ENCODE results near the gene ABCC10.

Gene ABCC10

GRCh38 chr6:43489277-43490072 lies 62.1 kb downstream of the ABCC10 start:
- no peak for DNase-seq (ENCODE audit: low spot score)
- TF ChIP-seq CTCF (IDR thresholded peaks at IDR 0.05; ENCODE audit: borderline replicate concordance, control extremely low read depth, extremely low read depth, insufficient read depth, missing control alignments) = no peak
- in situ Hi-C loops (cut with MboI; ENCODE audit: low sequenced_read_pairs, unreplicated experiment) = loop anchor here (25.0 kb wide), 1 partner anchor 227 kb away; no protein-coding TSS in a partner anchor

- DNase-seq (ENCODE audit: low spot score) = no peak
- in situ Hi-C loops (cut with MboI; ENCODE audit: low sequenced_read_pairs, unreplicated experiment) = loop anchor here (25.0 kb wide), 1 partner anchor 228 kb away; no protein-coding TSS in a partner anchor
- TF ChIP-seq CTCF (IDR thresholded peaks at IDR 0.05; ENCODE audit: borderline replicate concordance, control extremely low read depth, extremely low read depth, insufficient read depth, missing control alignments) = no peak
These were observed 63.2 kb downstream of the ABCC10 start for GRCh38 chr6:43490523-43490939.

GRCh38 chr6:43491750-43492661 lies 64.7 kb downstream of the ABCC10 start:
- DNase-seq (ENCODE audit: low spot score) = no peak
- TF ChIP-seq CTCF (IDR thresholded peaks at IDR 0.05; ENCODE audit: borderline replicate concordance, control extremely low read depth, extremely low read depth, insufficient read depth, missing control alignments) = no peak
- in situ Hi-C loops (cut with MboI; ENCODE audit: low sequenced_read_pairs, unreplicated experiment) = loop anchor here (25.0 kb wide), 1 partner anchor 230 kb away; no protein-coding TSS in a partner anchor

GRCh38 chr6:43492673-43493072 lies 65.3 kb downstream of the ABCC10 start:
- no peak for TF ChIP-seq CTCF (IDR thresholded peaks at IDR 0.05; ENCODE audit: borderline replicate concordance, control extremely low read depth, extremely low read depth, insufficient read depth, missing control alignments)
- DNase-seq (ENCODE audit: low spot score) = no peak
- in situ Hi-C loops (cut with MboI; ENCODE audit: low sequenced_read_pairs, unreplicated experiment) = loop anchor here (25.0 kb wide), 1 partner anchor 230 kb away; no protein-coding TSS in a partner anchor

- TF ChIP-seq CTCF (IDR thresholded peaks at IDR 0.05; ENCODE audit: borderline replicate concordance, control extremely low read depth, extremely low read depth, insufficient read depth, missing control alignments) = no peak
- no peak for DNase-seq (ENCODE audit: low spot score)
- in situ Hi-C loops (cut with MboI; ENCODE audit: low sequenced_read_pairs, unreplicated experiment) = loop anchor here (25.0 kb wide), 1 partner anchor 231 kb away; no protein-coding TSS in a partner anchor
These were observed 65.9 kb downstream of the ABCC10 start for GRCh38 chr6:43493230-43493629.

- no peak for DNase-seq (ENCODE audit: low spot score)
- in situ Hi-C loops (cut with MboI; ENCODE audit: low sequenced_read_pairs, unreplicated experiment) = loop anchor here (25.0 kb wide), 1 partner anchor 232 kb away; no protein-coding TSS in a partner anchor
- no peak for TF ChIP-seq CTCF (IDR thresholded peaks at IDR 0.05; ENCODE audit: borderline replicate concordance, control extremely low read depth, extremely low read depth, insufficient read depth, missing control alignments)
These were observed 66.5 kb downstream of the ABCC10 start for GRCh38 chr6:43493833-43494232.
